Smooth muscle cell of the umbilical artery (primary cell): Measurements from ENCODE around the gene MRPS30. TPM values are rescaled to one million over a fixed set of nuclear protein-coding genes. Genes with fewer than 3 reads are reported as not detected.

Source experiments
- total RNA-seq: library from RNA; depleted of rRNA; stranded (reverse); fragments of >200 nt; gene quantifications from 2 replicates; pipeline ENCODE4 v1.2.3, GENCODE V29; 2014

The MRPS30 gene
- total RNA-seq = 51.0 and 54.9 TPM in 2 replicates

DNA sequence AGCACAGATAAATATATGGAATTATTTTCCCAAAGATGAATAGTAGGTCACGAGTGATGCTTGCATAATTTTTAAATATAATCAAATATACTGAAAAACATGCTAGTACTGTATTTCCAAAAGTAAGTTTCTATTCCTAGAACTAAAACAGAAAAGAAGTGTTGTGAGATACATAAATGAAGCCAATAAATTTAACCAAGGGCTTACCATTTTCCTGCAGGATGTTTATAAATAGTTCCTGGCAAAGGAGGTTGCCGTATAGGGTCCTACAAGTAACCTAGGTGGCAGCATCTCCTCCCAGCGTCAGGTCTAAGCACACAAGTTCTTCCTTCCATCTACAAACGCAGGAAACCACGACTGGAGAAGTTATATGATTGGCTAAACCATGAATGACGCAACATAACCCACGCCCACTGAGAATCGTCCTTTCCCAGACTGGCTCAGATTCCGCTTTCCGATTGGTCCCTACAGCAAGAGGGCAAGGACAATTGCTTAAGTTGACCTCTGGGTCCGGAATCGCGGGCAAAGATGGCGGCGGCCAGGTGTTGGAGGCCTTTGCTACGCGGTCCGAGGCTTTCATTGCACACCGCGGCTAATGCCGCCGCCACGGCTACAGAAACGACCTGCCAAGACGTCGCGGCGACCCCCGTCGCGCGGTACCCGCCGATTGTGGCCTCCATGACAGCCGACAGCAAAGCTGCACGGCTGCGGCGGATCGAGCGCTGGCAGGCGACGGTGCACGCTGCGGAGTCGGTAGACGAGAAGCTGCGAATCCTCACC is at the start of gene MRPS30:
TSS of gene MRPS30 (plus strand) at position 513 of the 780 bp plus-strand sequence. CDS start at position 529, 16 bp downstream.

